Measurements from ENCODE around the gene TFF2.

The TFF2 gene

GRCh38 chr21:42366292-42367010 is 15.7 kb upstream of the TFF2 start, which contains the start of gene TFF1:
TSS of gene TFF1 (minus strand) at chr21:42366535. CDS start at chr21:42366495, 40 bp downstream.
- DNase-seq (ENCODE audit: low spot score), result no peak

- no peak for DNase-seq (ENCODE audit: low spot score)
These were observed 15.0 kb upstream of the TFF2 start for GRCh38 chr21:42365770-42366169.

GRCh38 chr21:42364304-42364865 is 13.6 kb upstream of the TFF2 start:
- no peak for DNase-seq (ENCODE audit: low spot score)

GRCh38 chr21:42363312-42363711 is 12.5 kb upstream of the TFF2 start:
- DNase-seq (ENCODE audit: low spot score), result no peak

DNA sequence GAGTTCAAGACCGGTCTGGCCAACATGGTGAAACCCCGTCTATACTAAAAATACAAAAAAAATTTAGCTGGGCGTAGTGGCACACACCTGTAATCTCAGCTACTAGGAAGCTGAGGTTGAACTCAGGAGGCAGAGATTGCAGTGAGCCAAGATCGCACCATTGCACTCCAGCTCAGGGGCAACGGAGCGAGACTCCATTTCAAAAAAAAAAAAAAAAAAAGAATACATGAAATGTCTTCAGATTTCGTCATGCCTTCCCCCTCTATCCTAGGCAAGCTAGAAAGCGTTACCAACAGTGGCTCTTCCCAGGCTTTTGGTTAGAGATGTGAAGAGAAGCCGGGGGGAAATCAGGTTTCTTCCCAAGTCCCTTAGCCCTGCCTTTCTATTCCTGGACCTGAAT is 11.9 kb upstream of the TFF2 start:
- no peak for DNase-seq (ENCODE audit: low spot score)

GRCh38 chr21:42362198-42362597 is 11.4 kb upstream of the TFF2 start:
- no peak for DNase-seq (ENCODE audit: low spot score)

- no peak for DNase-seq (ENCODE audit: low spot score)
These were observed 10.5 kb upstream of the TFF2 start for GRCh38 chr21:42361286-42361685.

DNA sequence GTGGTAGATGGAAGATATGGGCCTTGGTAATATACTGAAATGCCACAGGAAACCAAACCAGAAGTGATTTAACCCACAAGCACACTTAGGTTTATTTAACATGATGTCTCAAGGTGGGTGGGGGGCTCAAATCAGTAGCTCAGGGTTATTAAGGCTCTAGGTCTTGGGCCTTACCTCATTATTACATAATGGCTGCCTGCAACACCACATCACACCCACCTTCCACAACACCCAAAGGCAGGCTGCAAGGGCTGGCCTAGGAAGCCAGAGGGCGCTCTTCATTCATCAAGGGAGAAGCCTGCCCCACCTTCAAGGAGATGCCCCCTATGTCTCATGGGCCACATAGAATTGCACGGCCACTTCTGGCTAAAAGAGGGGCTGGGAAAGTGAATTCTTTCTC is 9.5 kb upstream of the TFF2 start:
- no peak for DNase-seq (ENCODE audit: low spot score)

- no peak for DNase-seq (ENCODE audit: low spot score)
These were observed 8.1 kb upstream of the TFF2 start for GRCh38 chr21:42358937-42359336.

DNA sequence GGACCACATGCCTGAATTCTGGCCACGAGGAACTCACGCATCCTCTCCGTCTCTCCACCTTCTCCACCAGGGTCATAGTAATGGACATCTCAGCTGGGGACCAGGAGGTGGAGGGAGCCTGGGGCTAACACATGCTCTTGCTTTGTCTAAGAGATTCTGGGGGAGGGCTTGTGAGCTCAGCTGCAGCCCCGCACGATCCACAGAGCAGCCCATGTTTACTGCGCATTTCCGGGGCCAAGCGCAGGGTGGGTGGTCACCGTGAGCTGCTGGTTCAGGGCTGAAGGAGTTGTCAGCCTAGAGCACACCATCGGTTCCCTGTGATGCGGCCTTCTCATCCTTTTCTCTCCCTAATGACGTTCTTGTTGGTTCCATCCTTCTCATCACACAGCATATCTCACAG is 7.5 kb upstream of the TFF2 start:
- no peak for DNase-seq (ENCODE audit: low spot score)

- no peak for DNase-seq (ENCODE audit: low spot score)
These were observed 6.5 kb upstream of the TFF2 start for GRCh38 chr21:42357307-42357706.

GRCh38 chr21:42356650-42357049 is 5.9 kb upstream of the TFF2 start:
- DNase-seq (ENCODE audit: low spot score), result no peak

DNA sequence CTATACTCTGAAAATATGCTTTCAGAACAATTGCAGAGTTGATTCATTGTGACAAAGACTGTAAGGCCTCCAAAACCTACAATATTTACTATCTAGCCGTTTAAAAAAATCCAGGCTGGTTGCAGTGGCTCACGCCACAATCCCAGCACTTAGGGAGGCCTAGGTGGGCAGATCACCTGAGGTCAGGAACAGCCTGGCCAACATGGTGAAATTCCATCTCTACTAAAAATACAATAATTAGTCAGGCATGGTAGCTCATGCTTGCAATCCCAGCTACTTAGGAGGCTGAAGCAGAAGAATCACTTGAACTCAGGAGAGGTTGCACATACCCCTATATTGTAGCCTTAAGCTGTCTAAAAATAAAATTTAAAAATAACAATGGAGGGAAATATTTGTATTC is 5.3 kb upstream of the TFF2 start:
- no peak for DNase-seq (ENCODE audit: low spot score)

- DNase-seq (ENCODE audit: low spot score), result no peak
These were observed 2.8 kb upstream of the TFF2 start for GRCh38 chr21:42353623-42354022.

GRCh38 chr21:42352441-42353095 is 1.8 kb upstream of the TFF2 start:
- no peak for DNase-seq (ENCODE audit: low spot score)

- no peak for DNase-seq (ENCODE audit: low spot score)
These were observed 1.0 kb upstream of the TFF2 start for GRCh38 chr21:42351626-42352440.

GRCh38 chr21:42350318-42350910 is 380 bp downstream of the TFF2 start:
- no peak for DNase-seq (ENCODE audit: low spot score)

- DNase-seq (ENCODE audit: low spot score), result no peak
These were observed 1.1 kb downstream of the TFF2 start for GRCh38 chr21:42349420-42350317.

GRCh38 chr21:42348762-42349161 is 2.0 kb downstream of the TFF2 start:
- no peak for DNase-seq (ENCODE audit: low spot score)

DNA sequence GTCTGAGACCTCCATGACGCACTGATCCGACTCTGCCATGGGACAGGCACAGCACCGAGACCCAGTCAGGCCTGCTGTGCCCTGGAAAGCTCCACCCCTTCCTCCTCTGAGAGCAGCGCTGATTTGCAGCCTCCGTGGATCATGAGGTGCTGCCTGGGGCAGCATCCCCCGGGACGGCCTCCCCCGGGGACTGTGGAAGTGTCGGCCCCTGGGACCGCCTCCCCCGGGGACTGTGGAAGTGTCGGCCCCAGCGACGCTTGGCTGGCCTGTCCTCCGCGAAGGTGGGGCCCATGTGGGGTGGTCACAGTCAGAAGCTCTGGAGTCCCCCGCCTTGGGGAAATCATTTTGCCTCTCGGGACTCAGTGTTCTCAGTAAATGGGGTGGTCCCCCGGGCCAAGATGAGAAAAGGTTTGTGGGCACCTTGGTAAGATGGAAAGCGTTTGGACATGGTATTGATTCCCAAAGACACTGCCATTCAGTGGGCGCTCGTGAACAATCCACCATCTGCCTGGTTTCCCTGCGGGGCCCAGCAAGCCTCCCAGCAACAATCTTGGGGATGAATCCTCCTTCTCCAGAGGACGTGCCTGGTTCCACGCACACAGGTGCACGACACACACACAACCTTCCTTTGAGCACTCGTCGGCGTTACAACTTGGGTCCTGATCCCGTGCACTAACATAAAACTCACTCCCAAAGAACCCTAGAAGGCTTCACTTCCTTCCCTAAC is 3.0 kb downstream of the TFF2 start:
- no peak for DNase-seq (ENCODE audit: low spot score)
